ENCODE results near the gene LENG8.
A peak's percentile ranks its signal among the peaks of the same experiment; 100 is the strongest.

Gene LENG8

DNA sequence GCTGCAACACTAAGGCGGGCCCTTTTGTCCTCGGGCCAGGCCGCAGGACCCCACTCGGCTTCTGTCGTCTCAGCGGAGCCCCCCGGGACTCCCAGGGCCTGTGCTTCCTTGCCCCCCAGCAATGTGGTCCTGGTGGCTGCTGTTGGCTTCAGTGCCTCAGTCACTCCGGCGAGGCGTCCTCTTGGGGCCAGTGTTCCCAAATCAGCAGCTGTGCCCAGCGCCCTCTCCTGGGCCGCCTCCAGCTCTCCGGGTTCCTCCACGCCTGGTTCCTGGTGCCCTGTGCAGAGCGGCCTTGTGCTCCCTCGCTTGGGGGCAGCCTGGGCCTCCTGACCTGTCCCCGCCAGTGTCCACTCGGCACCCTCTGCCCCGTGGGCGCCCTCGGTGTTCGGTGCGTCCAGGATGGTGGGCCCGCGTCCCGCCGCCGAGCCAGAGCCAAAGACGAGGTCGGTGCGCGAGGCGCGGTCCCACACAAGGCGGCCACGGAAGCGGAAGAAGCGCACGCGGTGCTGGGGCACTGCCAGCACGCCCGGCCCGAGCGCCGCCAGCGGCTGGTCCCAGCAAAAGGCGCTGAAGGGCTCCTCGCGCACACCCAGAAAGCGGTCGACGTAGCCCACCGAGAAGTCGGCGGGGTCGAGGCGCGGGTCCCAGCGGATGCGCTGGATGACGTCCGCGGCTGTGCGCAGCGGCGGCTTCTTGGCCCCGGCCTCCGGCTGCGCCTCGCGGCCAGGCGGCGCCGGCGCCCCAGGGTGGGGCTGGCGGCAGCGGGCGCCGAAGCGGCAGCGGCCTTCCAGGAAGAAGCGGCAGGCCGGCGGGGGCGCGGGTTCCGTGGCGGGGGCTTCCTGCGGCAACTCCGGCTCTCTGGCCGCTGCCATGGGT is 13.9 kb downstream of the LENG8 start:
- no peak for TF ChIP-seq CTCF (IDR thresholded peaks at IDR 0.05)
- Histone ChIP-seq H3K9me3 (ENCODE audit: control insufficient read depth, low read length) (no peaks in the 10 kb centered on the region), H3K36me3 (ENCODE audit: control insufficient read depth, insufficient read depth, low read length) (no peaks in the 10 kb centered on the region), H3K27ac (peak overlapping the region; percentile 59), H2AFZ (peak overlapping the region; percentile 65), H3K4me3 (ENCODE audit: low read depth, low read length) (peak overlapping the region; percentile 81), H3K9ac (no peak overlapping the region), H3K79me2 (peaks cover 6% of the 10 kb centered on the region), H3K27me3 (ENCODE audit: control insufficient read depth, insufficient read depth, low read length) (no peaks in the 10 kb centered on the region), H3K4me2 (ENCODE audit: low read length) (peak overlapping the region; percentile 97), H3K4me1 (peaks cover 4% of the 10 kb centered on the region)

DNA sequence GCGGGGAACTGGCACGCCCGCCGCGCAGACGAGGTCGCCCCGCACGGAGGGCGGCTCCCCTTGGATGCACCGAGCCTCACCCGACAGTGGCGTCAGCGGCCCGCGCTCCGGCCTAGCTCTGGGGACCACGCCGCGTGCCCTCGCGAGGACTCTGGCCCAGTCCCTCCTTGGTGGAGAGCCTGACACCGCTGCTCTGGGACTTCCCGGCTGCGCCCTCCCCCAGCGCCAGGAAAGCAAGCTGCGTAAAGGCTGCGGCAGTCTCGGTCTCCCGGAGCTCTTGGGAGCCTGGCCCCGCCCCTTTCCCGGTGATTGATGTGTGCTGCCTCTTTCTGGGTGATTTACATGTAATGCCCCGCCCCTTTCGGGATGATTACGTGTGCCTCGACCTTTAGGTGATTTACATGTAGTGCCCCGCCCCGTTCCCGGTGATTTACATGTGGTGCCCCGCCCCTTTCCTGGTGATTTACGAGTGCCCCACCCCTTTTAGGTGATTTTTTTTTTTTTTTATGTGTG is 14.6 kb downstream of the LENG8 start, which contains the start of gene LENG9:
Gene LENG9 (minus strand): TSS at position 248 of the 513 bp plus-strand sequence. CDS start 252 bp downstream, outside the sequence.
- no peaks in the 10 kb centered on the region for H3K9me3 ChIP-seq (ENCODE audit: control insufficient read depth, low read length)
- peaks cover 4% of the 10 kb centered on the region for H3K4me1 ChIP-seq
- H3K4me2 ChIP-seq (ENCODE audit: low read length), result peak within 1 kb of the TSS; percentile 97
- H3K27me3 ChIP-seq (ENCODE audit: control insufficient read depth, insufficient read depth, low read length), result no peaks in the 10 kb centered on the region
- H3K79me2 ChIP-seq, result peaks cover 3% of the 10 kb centered on the region
- H2AFZ ChIP-seq, result peak within 1 kb of the TSS; percentile 96
- H3K27ac ChIP-seq, result peak within 1 kb of the TSS; percentile 59
- H3K4me3 ChIP-seq (ENCODE audit: low read depth, low read length), result peak within 1 kb of the TSS; percentile 81
- H3K36me3 ChIP-seq (ENCODE audit: control insufficient read depth, insufficient read depth, low read length), result no peaks in the 10 kb centered on the region
- H3K9ac ChIP-seq, result no peak within 1 kb of the TSS
- TF ChIP-seq CTCF (IDR thresholded peaks at IDR 0.05), result no peak

- Histone ChIP-seq H3K27ac (peak overlapping the region; percentile 59), H3K4me3 (ENCODE audit: low read depth, low read length) (peak overlapping the region; percentile 81), H3K9ac (no peak overlapping the region), H2AFZ (peak overlapping the region; percentile 96), H3K4me1 (peaks cover 4% of the 10 kb centered on the region), H3K4me2 (ENCODE audit: low read length) (peak overlapping the region; percentile 97), H3K27me3 (ENCODE audit: control insufficient read depth, insufficient read depth, low read length) (no peaks in the 10 kb centered on the region), H3K36me3 (ENCODE audit: control insufficient read depth, insufficient read depth, low read length) (no peaks in the 10 kb centered on the region), H3K79me2 (no peaks in the 10 kb centered on the region), H3K9me3 (ENCODE audit: control insufficient read depth, low read length) (no peaks in the 10 kb centered on the region)
- no peak for TF ChIP-seq CTCF (IDR thresholded peaks at IDR 0.05)
These were observed 15.1 kb downstream of the LENG8 start for GRCh38 chr19:54464044-54464629.

DNA sequence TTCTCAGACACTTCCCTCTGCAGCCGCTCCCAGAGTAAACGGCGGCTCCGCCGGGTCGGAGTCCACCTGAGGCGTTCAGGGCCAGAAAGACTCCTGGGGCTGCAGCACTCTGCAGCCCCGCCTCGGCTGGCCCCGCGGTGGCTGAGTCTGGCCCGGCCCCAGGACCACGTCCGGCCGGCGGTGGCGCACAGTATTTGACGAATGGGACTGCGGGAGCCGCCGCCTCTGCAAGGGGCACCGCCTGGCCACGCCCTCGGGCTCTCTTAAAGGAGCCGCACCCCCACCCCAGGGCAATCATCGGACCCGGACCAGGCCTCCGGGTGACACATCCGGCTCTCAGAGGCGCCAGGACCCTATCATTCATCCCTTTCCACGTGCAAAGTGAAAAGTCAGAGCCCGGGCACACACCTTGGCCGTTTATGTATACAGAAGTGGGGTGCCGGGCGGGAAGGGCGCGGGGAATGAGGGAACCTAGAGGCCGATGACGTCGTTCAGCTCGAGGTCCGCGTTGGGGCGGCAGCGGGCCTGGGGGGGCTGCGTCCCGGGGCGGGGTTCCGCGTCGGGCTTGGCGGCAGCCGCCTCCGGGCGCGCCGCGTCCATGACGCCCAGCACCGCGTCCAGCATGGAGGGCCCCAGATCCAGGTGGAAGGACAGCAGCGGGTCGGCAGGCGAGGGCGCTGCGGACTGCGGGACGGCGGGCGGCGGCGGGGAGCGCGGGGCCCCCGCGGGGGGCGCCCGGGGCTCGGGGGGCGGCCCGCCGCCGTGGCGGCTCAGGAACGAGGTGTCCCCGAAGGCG is 15.8 kb downstream of the LENG8 start:
- Histone ChIP-seq H3K9me3 (ENCODE audit: control insufficient read depth, low read length) (no peaks in the 10 kb centered on the region), H2AFZ (peak overlapping the region; percentile 96), H3K79me2 (no peaks in the 10 kb centered on the region), H3K27me3 (ENCODE audit: control insufficient read depth, insufficient read depth, low read length) (no peaks in the 10 kb centered on the region), H3K4me1 (peaks cover 4% of the 10 kb centered on the region), H3K4me3 (ENCODE audit: low read depth, low read length) (peak overlapping the region; percentile 81), H3K36me3 (ENCODE audit: control insufficient read depth, insufficient read depth, low read length) (no peaks in the 10 kb centered on the region), H3K27ac (peak overlapping the region; percentile 59), H3K4me2 (ENCODE audit: low read length) (peak overlapping the region; percentile 97), H3K9ac (no peak overlapping the region)
- TF ChIP-seq CTCF (IDR thresholded peaks at IDR 0.05), result no peak

All from parathyroid adenoma (tissue), 2 donors.